ENCODE data around the gene NMRK2.
"Not testable (repeated sequence)": the region's sequence is repeated elsewhere in the genome, so short reads cannot be mapped to it uniquely, and the experiment has no call there.

The NMRK2 gene

GRCh38 chr19:3938300-3938950 lies 5.6 kb downstream of the NMRK2 start:
- DNase-seq = not testable (repeated sequence)

GRCh38 chr19:3942790-3943409 lies 10.0 kb downstream of the NMRK2 start:
- no peak for DNase-seq

DNA sequence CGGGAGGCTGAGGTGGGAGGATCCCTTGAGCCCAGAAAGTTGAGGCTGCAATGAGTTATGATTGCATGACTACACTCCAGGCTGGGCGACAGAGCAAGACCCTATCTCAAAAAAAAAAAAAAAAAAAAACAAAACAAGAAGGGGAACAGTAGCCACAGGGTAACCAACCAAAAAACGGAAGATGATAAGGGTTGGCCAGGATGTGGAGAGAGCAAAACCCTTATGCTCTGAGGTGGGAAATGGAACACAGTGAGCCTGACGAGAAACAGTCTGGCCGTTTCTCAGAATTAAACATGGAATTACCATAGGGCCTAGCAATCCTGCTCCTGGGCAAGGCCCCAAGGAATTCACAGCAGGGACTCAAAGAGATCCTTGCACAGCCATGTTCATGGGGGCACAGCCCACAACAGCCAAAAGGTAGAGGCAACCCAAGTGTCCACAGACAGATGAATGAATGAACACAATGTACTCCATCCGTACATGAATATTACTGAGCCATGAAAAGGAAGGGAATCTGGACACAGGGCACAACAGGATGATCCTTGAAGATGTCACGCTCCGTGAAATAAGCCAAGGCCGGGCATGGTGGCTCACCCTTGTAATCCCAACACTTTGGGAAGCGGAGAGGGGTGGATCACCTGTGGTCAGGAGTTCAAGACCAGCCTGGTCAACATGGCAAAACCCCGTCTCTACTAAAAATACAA lies 11.3 kb downstream of the NMRK2 start:
- DNase-seq = no peak

GRCh38 chr19:3945838-3946237 lies 13.0 kb downstream of the NMRK2 start:
- DNase-seq = no peak

GRCh38 chr19:3947316-3947933 lies 14.6 kb downstream of the NMRK2 start:
- DNase-seq = not testable (repeated sequence)

DNA sequence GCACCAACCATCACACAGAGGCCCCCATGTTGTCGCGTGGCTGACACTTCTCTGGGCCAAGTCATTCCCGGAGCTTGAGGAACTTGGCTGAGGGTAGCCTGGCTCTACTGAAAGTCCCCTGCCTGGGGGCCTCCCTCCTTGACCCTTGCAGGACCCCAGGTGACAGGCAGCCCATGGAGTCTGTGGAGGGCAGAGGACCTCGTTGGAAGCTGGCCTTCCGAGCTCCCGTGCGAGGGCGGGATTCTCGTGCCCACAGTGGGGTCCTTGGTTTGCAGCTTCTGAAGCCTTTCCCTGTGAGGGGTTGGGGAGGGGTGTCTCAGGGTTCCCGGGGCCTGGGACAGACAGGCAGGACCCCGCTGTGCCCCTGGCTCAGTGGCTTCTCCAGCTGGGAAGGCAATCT lies 16.4 kb downstream of the NMRK2 start:
- DNase-seq = no peak

DNA sequence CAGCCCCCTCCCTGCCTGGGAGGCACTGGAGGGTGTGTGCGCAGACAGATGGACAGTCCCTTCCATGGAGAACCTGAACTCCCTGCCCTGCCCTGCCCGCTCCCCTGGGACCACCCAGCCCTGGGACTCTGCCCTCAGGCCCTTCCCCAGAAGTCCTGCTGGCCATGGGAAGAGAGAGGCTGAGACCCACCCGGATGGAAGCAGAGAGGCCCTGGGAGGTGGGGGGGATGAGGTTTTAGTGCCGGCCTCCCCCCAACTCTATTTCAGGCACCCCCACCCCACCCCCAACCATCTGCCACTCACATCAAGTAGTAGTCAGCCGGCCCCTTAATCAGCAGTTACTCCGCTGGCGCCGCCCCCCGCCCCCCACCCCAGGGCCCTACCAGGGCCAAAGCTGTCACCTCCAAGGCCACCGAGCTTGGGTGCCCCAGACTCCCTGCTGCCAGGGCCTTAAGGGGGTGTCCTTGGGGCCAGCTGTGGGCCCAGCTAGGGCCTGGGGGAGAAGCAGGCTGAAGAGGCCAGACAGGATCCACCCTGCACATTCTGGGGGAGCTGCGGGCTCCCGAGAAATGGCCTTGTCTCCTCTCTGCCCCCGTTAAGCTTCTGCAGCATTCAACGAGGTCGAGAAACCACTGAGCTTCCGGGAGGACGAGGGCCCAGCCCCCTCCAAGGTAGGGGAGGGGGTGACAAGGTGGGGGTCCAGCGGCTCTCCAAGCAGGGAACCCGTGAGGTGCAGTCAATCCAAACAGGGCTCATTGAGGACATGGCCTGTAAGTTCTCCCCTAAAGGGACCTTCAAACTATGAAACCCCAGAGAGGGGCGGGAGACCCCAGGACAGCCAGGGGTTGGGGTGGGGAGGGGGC lies 17.4 kb downstream of the NMRK2 start:
- no peak for DNase-seq

DNA sequence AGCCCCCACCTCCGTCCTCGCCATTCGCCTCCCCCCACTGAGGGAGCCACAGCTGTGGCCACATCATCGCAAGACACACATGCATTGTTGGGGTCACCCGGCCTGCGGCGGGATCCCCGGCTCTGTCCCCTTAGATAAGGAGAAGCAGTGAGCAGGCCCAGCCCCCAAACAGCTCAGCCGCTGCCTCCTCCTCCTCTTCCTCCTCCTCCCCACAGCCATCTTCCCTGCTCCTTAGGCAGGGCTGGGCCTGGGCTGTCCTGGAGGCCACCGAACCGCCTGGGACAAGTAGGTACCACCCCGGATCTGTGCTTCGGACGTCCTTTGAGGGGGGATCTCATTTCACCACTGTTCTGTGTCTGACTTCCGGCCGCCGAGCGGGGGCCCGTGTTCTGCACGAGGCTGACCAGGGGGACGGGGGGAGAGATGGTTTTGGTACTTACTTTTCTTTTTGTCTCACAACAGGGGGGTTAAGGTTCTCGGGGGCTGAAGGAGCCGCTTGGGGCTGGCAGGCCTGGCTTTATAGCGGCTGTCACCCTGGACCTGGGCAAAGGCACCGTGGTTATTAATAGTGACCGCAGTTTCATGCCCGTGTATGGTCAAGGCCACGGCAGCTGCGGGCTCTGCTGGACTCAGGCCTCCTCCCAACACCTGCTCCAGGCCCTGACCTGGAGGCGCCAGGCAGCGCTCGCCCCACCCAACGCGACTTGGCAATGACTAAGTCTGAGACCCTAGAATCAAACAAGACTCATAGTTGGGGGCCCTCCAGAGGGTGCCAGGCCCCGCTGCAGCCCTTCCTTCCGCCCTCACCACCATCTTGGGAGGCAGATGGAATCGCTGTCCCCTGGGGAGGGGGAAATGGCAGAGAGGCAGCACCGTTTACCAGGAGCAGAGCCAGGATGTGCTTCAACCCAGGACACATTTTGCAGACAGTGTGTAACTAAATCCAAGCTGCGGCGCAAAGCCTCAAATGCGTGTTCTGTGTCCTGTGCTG lies 18.3 kb downstream of the NMRK2 start:
- DNase-seq = no peak

- DNase-seq = not testable (repeated sequence)
Observed at GRCh38 chr19:3952755-3953276, 19.9 kb downstream of the NMRK2 start.

- no peak for DNase-seq
Observed at GRCh38 chr19:3954107-3954506, 21.2 kb downstream of the NMRK2 start.

DNA sequence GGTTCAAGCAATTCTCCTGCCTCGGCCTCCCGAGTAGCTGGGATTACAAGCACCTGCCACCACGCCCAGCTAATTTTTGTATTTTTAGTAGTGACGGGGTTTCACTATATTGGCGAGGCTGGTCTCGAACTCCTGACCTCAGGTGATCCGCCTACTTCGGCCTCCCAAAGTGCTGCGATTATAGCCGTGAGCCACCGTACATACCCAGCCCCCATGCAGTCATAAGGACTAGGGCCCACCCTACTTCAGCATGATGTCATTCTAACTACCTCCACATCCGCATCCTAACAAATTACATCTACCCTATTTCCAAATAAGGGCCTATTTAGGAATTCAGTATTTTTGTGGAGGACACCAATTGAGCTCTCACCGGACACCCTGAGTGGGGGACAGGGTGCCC lies 22.4 kb downstream of the NMRK2 start:
- DNase-seq = not testable (repeated sequence)

- no peak for DNase-seq
Observed at GRCh38 chr19:3955688-3956087, 22.8 kb downstream of the NMRK2 start.

GRCh38 chr19:3958836-3959765 lies 26.2 kb downstream of the NMRK2 start:
- no peak for DNase-seq

- DNase-seq = no peak
Observed at GRCh38 chr19:3959766-3960131, 26.9 kb downstream of the NMRK2 start.

DNA sequence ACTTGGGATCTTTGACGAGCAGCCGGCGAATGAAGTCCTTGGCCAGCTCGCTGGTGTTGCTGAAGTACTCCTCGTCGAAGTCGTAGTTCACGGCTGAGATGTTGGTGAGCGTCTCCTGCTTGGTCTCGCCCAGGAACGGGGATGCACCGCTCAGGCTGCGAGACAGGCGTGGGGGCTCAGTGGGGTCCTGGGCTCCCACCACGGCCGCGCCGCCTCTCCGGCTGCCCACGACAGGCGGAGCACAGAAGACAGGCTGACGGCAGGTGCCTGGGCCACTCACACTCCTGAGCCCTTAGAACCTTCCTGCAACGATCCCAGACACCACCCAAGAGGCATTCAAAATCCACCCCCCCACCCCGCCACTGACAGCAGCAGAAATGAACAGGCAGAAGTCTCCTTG lies 28.1 kb downstream of the NMRK2 start:
- no peak for DNase-seq

GRCh38 chr19:3963458-3964255 lies 30.8 kb downstream of the NMRK2 start:
- DNase-seq = no peak

- DNase-seq = no peak
Observed at GRCh38 chr19:3964256-3965194, 31.7 kb downstream of the NMRK2 start.
